ENCODE results near the gene TTLL11. TPM values are rescaled to one million over a fixed set of nuclear protein-coding genes. Genes with fewer than 3 reads are reported as not detected.

Gene TTLL11
- total RNA-seq, 4 donors from 2014 or later = 12.3 to 20.5 (median 15.3) TPM

GRCh38 chr9:121886759-121887485, 206.2 kb downstream of the TTLL11 start:
- ATAC-seq = no peak
- intact Hi-C loops (cut with DNase I; ENCODE audit: low total_unique reads) = no loop called here

GRCh38 chr9:121885345-121885901, 207.7 kb downstream of the TTLL11 start:
- in situ Hi-C loops (cut with MboI; ENCODE audit: low sequenced_read_pairs in 4 of 4) = no loop called here
- TF ChIP-seq CTCF (IDR thresholded peaks at IDR 0.05 in 4 of 5, conservative IDR thresholded peaks at IDR 0.05 in 1 of 5) (no peak), POLR2A (IDR thresholded peaks at IDR 0.05) (no peak)
- intact Hi-C loops (cut with DNase I; ENCODE audit: low total_unique reads) = no loop called here
- Histone ChIP-seq H3K27me3 (no peaks in the 10 kb centered on the region), H3K36me3 (no peaks in the 10 kb centered on the region), H3K4me3 (no peak overlapping the region), H3K9me3 (no peaks in the 10 kb centered on the region), H3K4me1 (no peaks in the 10 kb centered on the region), H3K27ac (no peak overlapping the region)
- no peak for DNase-seq
- no peak for ATAC-seq

More at GRCh38 chr9:121886759-121887485, 206.2 kb downstream of the TTLL11 start:
- DNase-seq = no peak
- Histone ChIP-seq H3K27ac (no peak overlapping the region), H3K9me3 (no peaks in the 10 kb centered on the region), H3K4me1 (peaks cover 0 to 5% of the 10 kb centered on the region in 2 donors), H3K36me3 (no peaks in the 10 kb centered on the region), H3K4me3 (no peak overlapping the region), H3K27me3 (no peaks in the 10 kb centered on the region)
- in situ Hi-C loops (cut with MboI; ENCODE audit: low sequenced_read_pairs in 4 of 4) = no loop called here
- no peak for TF ChIP-seq CTCF (IDR thresholded peaks at IDR 0.05 in 4 of 5, conservative IDR thresholded peaks at IDR 0.05 in 1 of 5)
- TF ChIP-seq POLR2A (IDR thresholded peaks at IDR 0.05) = no peak

GRCh38 chr9:121884057-121884541, 209.0 kb downstream of the TTLL11 start:
- Histone ChIP-seq H3K4me1 (no peaks in the 10 kb centered on the region), H3K4me3 (no peak overlapping the region), H3K27ac (no peak overlapping the region), H3K9me3 (no peaks in the 10 kb centered on the region), H3K27me3 (no peaks in the 10 kb centered on the region), H3K36me3 (no peaks in the 10 kb centered on the region)
- ATAC-seq (no peak), DNase-seq (no peak)
- intact Hi-C loops (cut with DNase I; ENCODE audit: low total_unique reads) = no loop called here
- TF ChIP-seq CTCF (IDR thresholded peaks at IDR 0.05 in 4 of 5, conservative IDR thresholded peaks at IDR 0.05 in 1 of 5) (no peak), POLR2A (IDR thresholded peaks at IDR 0.05) (no peak)
- in situ Hi-C loops (cut with MboI; ENCODE audit: low sequenced_read_pairs in 4 of 4) = no loop called here

- DNase-seq = no peak
- no peak for ATAC-seq
- intact Hi-C loops (cut with DNase I; ENCODE audit: low total_unique reads) (no loop called here), in situ Hi-C loops (cut with MboI; ENCODE audit: low sequenced_read_pairs in 4 of 4) (no loop called here)
- Histone ChIP-seq H3K9me3 (no peaks in the 10 kb centered on the region), H3K27ac (no peak overlapping the region), H3K27me3 (no peaks in the 10 kb centered on the region), H3K36me3 (no peaks in the 10 kb centered on the region), H3K4me3 (no peak overlapping the region), H3K4me1 (no peaks in the 10 kb centered on the region)
- no peak for TF ChIP-seq CTCF (IDR thresholded peaks at IDR 0.05 in 4 of 5, conservative IDR thresholded peaks at IDR 0.05 in 1 of 5)
- TF ChIP-seq POLR2A (IDR thresholded peaks at IDR 0.05) = no peak
Observed at GRCh38 chr9:121883281-121884056, 209.6 kb downstream of the TTLL11 start.
